OCI-LY1 (cell line): ENCODE results near the gene CLEC16A.
A peak's percentile ranks its signal among the peaks of the same experiment; 100 is the strongest.

Source experiments
- H2AFZ ChIP-seq: fragments of 200-600 bp; sonication (generic), shearing (Covaris generic); 2 replicates; pipeline ENCODE4 v1.6.0; 2014; ENCODE audit warnings: antibody characterized with exemption, mild to moderate bottlenecking, low read length
- H3F3A ChIP-seq: fragments of 200-600 bp; sonication (generic), shearing (Covaris generic); 2 replicates; pipeline ENCODE4 v1.6.0; 2014; ENCODE audit warnings: mild to moderate bottlenecking, antibody characterized with exemption, low read length, moderate library complexity; ENCODE audit not compliant: insufficient read depth
- H3K27ac ChIP-seq: fragments of 200-600 bp; sonication (generic); 2 replicates; pipeline ENCODE4 v1.5.1; 2014; ENCODE audit warnings: low read length, mixed run types, mild to moderate bottlenecking, low read depth; ENCODE audit not compliant: poor library complexity, severe bottlenecking
- H3K27me3 ChIP-seq: fragments of 200-600 bp; sonication (generic); 2 replicates; pipeline ENCODE4 v1.6.0; 2014; ENCODE audit warnings: antibody characterized with exemption, mild to moderate bottlenecking, low read length, moderate library complexity; ENCODE audit not compliant: insufficient read depth
- H3K36me3 ChIP-seq: fragments of 200-600 bp; sonication (generic); 2 replicates; pipeline ENCODE4 v1.6.1; 2014; ENCODE audit warnings: mild to moderate bottlenecking, antibody characterized with exemption, low read length, moderate library complexity, mixed read lengths; ENCODE audit not compliant: insufficient read depth
- H3K4me1 ChIP-seq: fragments of 200-600 bp; sonication (generic); 2 replicates; pipeline ENCODE4 v1.5.1; 2014; ENCODE audit warnings: mild to moderate bottlenecking, low read length, moderate library complexity; ENCODE audit not compliant: insufficient read depth, severe bottlenecking
- H3K4me2 ChIP-seq: fragments of 200-600 bp; sonication (generic), shearing (Covaris generic); 2 replicates; pipeline ENCODE4 v1.6.1; 2014; ENCODE audit warnings: low read length
- H3K4me3 ChIP-seq: fragments of 200-600 bp; sonication (generic); 2 replicates; pipeline ENCODE4 v1.5.1; 2014; ENCODE audit warnings: low read length, low read depth, mild to moderate bottlenecking, mixed read lengths; ENCODE audit not compliant: poor library complexity, severe bottlenecking
- H3K79me2 ChIP-seq: fragments of 200-600 bp; shearing (Covaris generic); 2 replicates; pipeline ENCODE4 v1.6.1; 2016; ENCODE audit warnings: mixed run types, low read length, mixed read lengths; ENCODE audit not compliant: insufficient read depth
- H3K9ac ChIP-seq: fragments of 200-600 bp; sonication (generic), shearing (Covaris generic); 2 replicates; pipeline ENCODE4 v1.6.1; 2014; ENCODE audit warnings: mild to moderate bottlenecking, low read length, mixed read lengths
- H3K9me2 ChIP-seq: fragments of 200-600 bp; sonication (generic), shearing (Covaris generic); 2 replicates; pipeline ENCODE4 v1.6.1; 2014; ENCODE audit warnings: low read depth, mild to moderate bottlenecking, low read length, mixed read lengths
- H3K9me3 ChIP-seq: fragments of 200-600 bp; shearing (Covaris generic); 2 replicates; pipeline ENCODE4 v1.6.1; 2014; ENCODE audit warnings: low read length, mixed read lengths
- H4K20me1 ChIP-seq: fragments of 200-600 bp; sonication (generic), shearing (Covaris generic); 2 replicates; pipeline ENCODE4 v1.6.0; 2016; ENCODE audit warnings: mild to moderate bottlenecking, low read length; ENCODE audit not compliant: insufficient read depth
- CTCF ChIP-seq: fragments of 200-600 bp; sonication (generic), shearing (Covaris generic); IDR thresholded peaks from 2 replicates; pipeline ENCODE4 v1.5.1; 2017; ENCODE audit warnings: mild to moderate bottlenecking, antibody characterized with exemption, low read length, moderate library complexity, mixed read lengths
- EZH2 ChIP-seq: fragments of 200-600 bp; sonication (generic), shearing (Covaris generic); IDR thresholded peaks from 2 replicates; pipeline ENCODE4 v1.8.0; 2017; ENCODE audit warnings: borderline replicate concordance, mixed run types, mild to moderate bottlenecking, antibody characterized with exemption, low read length, moderate library complexity, mixed read lengths

Gene CLEC16A

GRCh38 chr16:10970065-10970464 lies 25.7 kb downstream of the CLEC16A start:
- Histone ChIP-seq H4K20me1 (no peaks in the 10 kb centered on the region), H3K27ac (no peak overlapping the region), H3K36me3 (peaks cover 50% of the 10 kb centered on the region; the same call in 1 of the 2 replicates), H3K9ac (no peak overlapping the region), H3K9me3 (no peaks in the 10 kb centered on the region), H2AFZ (no peak overlapping the region), H3K4me3 (no peak overlapping the region), H3K4me2 (no peak overlapping the region), H3K9me2 (no peaks in the 10 kb centered on the region), H3K4me1 (peaks cover 11% of the 10 kb centered on the region), H3F3A (no peaks in the 10 kb centered on the region), H3K79me2 (no peaks in the 10 kb centered on the region), H3K27me3 (no peaks in the 10 kb centered on the region)
- TF ChIP-seq CTCF (no peak), EZH2 (no peak)

DNA sequence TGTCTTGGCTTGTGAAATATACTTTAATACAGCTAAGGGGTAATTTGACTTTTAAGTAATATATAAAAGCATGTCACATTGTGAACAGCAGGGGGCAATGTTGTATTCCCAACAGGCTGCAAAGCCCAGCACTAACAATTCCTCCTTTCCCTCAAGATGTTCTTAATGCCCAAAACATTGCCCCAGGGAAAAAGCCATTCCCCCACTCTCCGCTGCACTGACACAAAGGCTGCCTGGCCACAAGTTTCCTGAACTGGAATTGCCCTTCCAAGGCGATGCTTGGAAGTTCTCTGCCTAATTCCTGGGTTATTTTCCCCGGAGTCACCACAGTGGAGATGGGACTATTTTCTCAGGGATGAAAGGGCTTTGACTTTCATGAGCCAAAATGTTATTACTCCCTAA lies 27.2 kb downstream of the CLEC16A start:
- Histone ChIP-seq H3F3A (no peaks in the 10 kb centered on the region), H3K4me2 (no peak overlapping the region), H3K79me2 (no peaks in the 10 kb centered on the region), H3K9ac (no peak overlapping the region), H4K20me1 (no peaks in the 10 kb centered on the region), H3K4me1 (no peaks in the 10 kb centered on the region), H3K27me3 (no peaks in the 10 kb centered on the region), H3K9me2 (no peaks in the 10 kb centered on the region), H3K36me3 (peaks cover 44% of the 10 kb centered on the region; the same call in 1 of the 2 replicates), H2AFZ (no peak overlapping the region), H3K4me3 (no peak overlapping the region), H3K27ac (no peak overlapping the region), H3K9me3 (no peaks in the 10 kb centered on the region)
- TF ChIP-seq EZH2: no peak
- TF ChIP-seq CTCF: peak; percentile 75

GRCh38 chr16:10972108-10972818 lies 27.9 kb downstream of the CLEC16A start:
- H3K9me3 ChIP-seq: no peaks in the 10 kb centered on the region
- TF ChIP-seq EZH2 (no peak), CTCF (no peak)
- no peaks in the 10 kb centered on the region for H3K27me3 ChIP-seq
- no peaks in the 10 kb centered on the region for H3K9me2 ChIP-seq
- H3K9ac ChIP-seq: no peak overlapping the region
- no peak overlapping the region for H2AFZ ChIP-seq
- H3K27ac ChIP-seq: no peak overlapping the region
- no peak overlapping the region for H3K4me2 ChIP-seq
- H3K4me3 ChIP-seq: no peak overlapping the region
- H3K79me2 ChIP-seq: no peaks in the 10 kb centered on the region
- H3K36me3 ChIP-seq: peaks cover 48% of the 10 kb centered on the region; the same call in 1 of the 2 replicates
- H4K20me1 ChIP-seq: no peaks in the 10 kb centered on the region
- H3K4me1 ChIP-seq: no peaks in the 10 kb centered on the region
- no peaks in the 10 kb centered on the region for H3F3A ChIP-seq
